GM23248 (cell line): ENCODE measurements around the gene ANTXRL.

ENCODE experiments used
- EZH2 ChIP-seq: fragments of 200-600 bp; sonication (generic); IDR thresholded peaks from 2 replicates; pipeline ENCODE4 v1.6.1; 2018; ENCODE audit warnings: antibody characterized with exemption, mild to moderate bottlenecking; ENCODE audit not compliant: insufficient read depth, poor library complexity, severe bottlenecking
- EZH2phosphoT487 ChIP-seq: fragments of 200-600 bp; sonication (generic); IDR thresholded peaks from 2 replicates; pipeline ENCODE4 v1.6.1; 2018; ENCODE audit warnings: antibody characterized with exemption, moderate library complexity, mild to moderate bottlenecking, low read depth; ENCODE audit not compliant: insufficient read depth

- TF ChIP-seq EZH2 = no peak
- TF ChIP-seq EZH2phosphoT487 = no peak
Measured at GRCh38 chr10:46305079-46305818, 18.5 kb downstream of the ANTXRL start.
